Stimulated activated CD4-positive, alpha-beta T cell treated with anti-CD3 and anti-CD28 coated beads, TNF-alpha, amount 100 ng/mL, for 24 hours (primary cell): ENCODE measurements around the gene GPAT3.
"Not testable (repeated sequence)": the region's sequence is repeated elsewhere in the genome, so short reads cannot be mapped to it uniquely, and the experiment has no call there.

Experiments
- DNase-seq, 3 experiments: peaks; one replicate each; pipeline ENCODE4 v3.0.0-alpha.2; 2020; ENCODE audit warnings: low read depth in 3 of 3

GPAT3 gene

GRCh38 chr4:83552083-83552482 lies 16.2 kb downstream of the GPAT3 start:
- no peak for DNase-seq

GRCh38 chr4:83552924-83553323 lies 17.0 kb downstream of the GPAT3 start:
- no peak for DNase-seq

- no peak for DNase-seq
These were observed 20.2 kb downstream of the GPAT3 start for GRCh38 chr4:83556006-83556707.

GRCh38 chr4:83556816-83557215 lies 20.9 kb downstream of the GPAT3 start:
- no peak for DNase-seq

GRCh38 chr4:83558059-83558653 lies 22.2 kb downstream of the GPAT3 start:
- DNase-seq: no peak

- no peak for DNase-seq
These were observed 22.8 kb downstream of the GPAT3 start for GRCh38 chr4:83558680-83559079.

- DNase-seq: no peak
These were observed 24.6 kb downstream of the GPAT3 start for GRCh38 chr4:83560523-83560922.

GRCh38 chr4:83561381-83561780 lies 25.5 kb downstream of the GPAT3 start:
- DNase-seq: no peak

GRCh38 chr4:83563998-83564397 lies 28.1 kb downstream of the GPAT3 start:
- no peak for DNase-seq

- DNase-seq: no peak
These were observed 32.2 kb downstream of the GPAT3 start for GRCh38 chr4:83568062-83568461.

- DNase-seq: no peak
These were observed 33.5 kb downstream of the GPAT3 start for GRCh38 chr4:83569429-83569828.

- no peak for DNase-seq
These were observed 34.1 kb downstream of the GPAT3 start for GRCh38 chr4:83569987-83570386.

GRCh38 chr4:83572848-83573247 lies 36.9 kb downstream of the GPAT3 start:
- DNase-seq: no peak

- DNase-seq: no peak
These were observed 38.3 kb downstream of the GPAT3 start for GRCh38 chr4:83574247-83574646.

- DNase-seq: not testable (repeated sequence)
These were observed 40.3 kb downstream of the GPAT3 start for GRCh38 chr4:83576237-83576636.

- no peak for DNase-seq
These were observed 45.7 kb downstream of the GPAT3 start for GRCh38 chr4:83581411-83582288.

GRCh38 chr4:83582289-83582785 lies 46.4 kb downstream of the GPAT3 start:
- no peak for DNase-seq

GRCh38 chr4:83585982-83586508 lies 50.1 kb downstream of the GPAT3 start:
- DNase-seq: no peak

GRCh38 chr4:83589279-83589678 lies 53.4 kb downstream of the GPAT3 start:
- no peak for DNase-seq

- DNase-seq: no peak
These were observed 55.1 kb downstream of the GPAT3 start for GRCh38 chr4:83591056-83591455.

GRCh38 chr4:83591730-83592129 lies 55.8 kb downstream of the GPAT3 start:
- DNase-seq: no peak

- no peak for DNase-seq
These were observed 63.3 kb downstream of the GPAT3 start for GRCh38 chr4:83599183-83599582.
